ENCODE results near the gene FAM114A1.

GRCh38 chr4:38869511-38869910 lies 1.9 kb downstream of the FAM114A1 start:
- TF ChIP-seq POLR2A (IDR thresholded peaks at IDR 0.05) (no peak), CTCF (IDR thresholded peaks at IDR 0.05) (no peak)

Data from right lobe of liver (tissue), 4 donors.